Measurements from ENCODE around the gene SLC12A7.

The SLC12A7 gene

DNA sequence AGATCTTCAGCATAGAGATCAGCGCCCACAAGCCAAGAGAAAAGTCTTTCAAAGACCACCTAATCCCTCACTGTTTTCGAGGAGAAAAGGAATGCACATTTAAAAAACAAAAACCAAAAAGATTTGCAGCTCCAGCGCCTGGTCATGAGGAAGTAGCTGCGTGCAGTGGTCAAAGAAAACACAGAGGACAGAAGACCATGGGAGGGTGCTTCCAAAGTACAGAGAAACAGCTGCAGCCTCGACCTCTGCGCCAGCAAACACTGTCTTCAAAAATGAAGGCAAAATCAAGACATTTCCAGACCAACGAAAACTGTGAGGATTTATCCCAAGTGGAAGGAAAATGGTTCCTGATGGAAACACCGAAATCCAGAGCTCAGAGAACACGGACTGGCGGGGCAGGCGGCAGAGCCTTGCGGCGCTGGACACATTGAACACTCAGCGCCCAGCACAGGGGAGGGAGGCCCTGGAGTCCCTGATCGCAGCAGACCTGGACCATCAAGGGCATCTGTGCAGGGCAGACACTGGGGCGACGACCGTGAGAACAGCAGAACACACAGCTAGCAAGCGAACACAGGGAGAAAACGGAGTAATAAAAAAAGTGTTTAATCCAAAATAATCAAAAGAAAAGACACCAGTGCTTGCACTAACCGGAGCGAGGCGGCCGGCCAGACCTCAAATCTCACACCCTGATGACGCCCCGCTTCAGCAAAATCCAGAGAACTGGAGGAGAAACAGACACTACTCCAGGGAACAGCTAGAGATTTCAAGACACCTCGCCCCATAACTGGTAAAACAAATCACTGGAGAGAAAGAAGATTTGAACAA, 12.6 kb upstream of the SLC12A7 start:
- no peak for DNase-seq

GRCh38 chr5:1123418-1124147, 11.7 kb upstream of the SLC12A7 start:
- DNase-seq: no peak

GRCh38 chr5:1122511-1123294, 10.8 kb upstream of the SLC12A7 start:
- no peak for DNase-seq

GRCh38 chr5:1121891-1122290, 10.0 kb upstream of the SLC12A7 start:
- no peak for DNase-seq

DNA sequence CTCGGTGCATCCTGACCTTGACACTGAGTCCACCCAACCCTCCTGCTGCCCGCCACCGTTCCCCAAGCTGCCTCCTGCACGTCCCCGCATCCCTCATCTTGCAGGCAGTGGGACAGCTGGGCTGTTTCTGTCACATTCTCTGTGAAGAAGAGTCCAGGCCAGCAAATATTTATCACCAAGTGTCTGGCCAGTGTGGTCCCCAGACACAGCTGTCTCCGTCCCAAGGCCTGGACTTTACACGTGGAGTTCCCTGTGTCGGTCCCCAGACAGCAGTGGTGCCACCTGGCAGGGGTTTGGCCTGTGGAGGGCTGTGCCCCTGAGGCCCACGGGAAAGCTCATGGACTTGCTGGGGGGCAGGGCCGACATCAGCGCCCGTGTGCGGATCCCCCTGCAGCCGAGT, 9.2 kb upstream of the SLC12A7 start:
- DNase-seq: no peak

DNA sequence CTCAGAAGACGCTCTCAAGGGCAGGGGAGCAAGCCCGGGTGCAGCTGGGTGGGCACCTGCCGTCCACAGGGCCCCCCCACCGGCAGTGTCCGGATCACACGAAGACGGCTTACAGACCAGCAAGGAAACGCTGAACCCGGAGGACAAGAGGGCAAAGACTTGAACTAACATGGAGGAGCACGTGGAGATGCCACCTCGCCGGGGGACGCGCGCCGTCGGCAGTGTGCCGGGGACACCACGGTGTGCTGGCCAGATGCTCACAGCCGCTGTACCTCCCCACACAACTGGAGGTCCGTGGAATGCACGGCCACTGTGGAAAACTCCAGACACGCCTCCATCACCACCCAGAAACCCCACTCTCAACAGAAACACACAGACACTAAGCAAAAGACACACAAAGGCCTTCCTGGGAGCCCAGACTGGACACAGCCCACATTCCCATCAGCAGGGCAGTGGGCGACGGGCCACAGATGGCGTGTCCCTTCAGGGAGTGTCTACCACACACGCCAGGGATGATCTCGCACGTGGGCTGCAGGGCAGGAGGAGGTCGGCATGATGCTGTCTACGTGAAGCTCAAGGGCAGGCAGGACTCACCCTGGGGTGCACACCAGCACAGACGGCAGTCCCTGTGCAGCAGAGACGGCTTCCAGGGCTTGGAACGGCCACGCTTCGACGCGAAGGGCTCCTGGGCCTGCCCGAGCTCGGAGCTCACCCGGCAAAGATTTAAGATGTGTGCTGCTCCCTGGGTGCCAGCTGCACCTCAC, 8.6 kb upstream of the SLC12A7 start:
- DNase-seq: no peak

DNA sequence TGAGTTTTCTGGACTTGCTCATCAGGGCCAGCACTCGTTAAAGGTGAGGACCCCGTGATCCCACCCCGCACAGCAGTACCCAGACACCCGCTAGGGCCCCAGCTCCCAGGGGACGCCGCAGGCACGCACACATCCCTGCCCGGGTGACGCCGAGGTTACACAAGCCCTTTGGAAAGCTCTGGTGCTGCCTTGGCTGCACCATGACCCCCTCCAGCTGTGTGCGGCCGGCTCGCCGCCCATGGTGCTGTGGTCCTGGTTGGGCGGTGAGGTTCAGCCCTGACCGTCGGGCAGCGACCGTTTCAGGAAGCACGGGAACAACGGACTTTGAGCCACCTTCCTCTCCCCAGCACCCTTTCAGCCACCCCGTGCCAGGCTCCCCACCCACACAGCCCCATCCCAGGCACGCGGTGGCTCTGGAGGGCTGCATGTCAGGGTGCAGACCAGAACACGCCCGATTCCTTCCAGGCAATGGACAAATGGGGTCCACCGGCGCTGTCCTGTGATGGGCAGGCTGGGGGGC, 7.5 kb upstream of the SLC12A7 start:
- DNase-seq: no peak

DNA sequence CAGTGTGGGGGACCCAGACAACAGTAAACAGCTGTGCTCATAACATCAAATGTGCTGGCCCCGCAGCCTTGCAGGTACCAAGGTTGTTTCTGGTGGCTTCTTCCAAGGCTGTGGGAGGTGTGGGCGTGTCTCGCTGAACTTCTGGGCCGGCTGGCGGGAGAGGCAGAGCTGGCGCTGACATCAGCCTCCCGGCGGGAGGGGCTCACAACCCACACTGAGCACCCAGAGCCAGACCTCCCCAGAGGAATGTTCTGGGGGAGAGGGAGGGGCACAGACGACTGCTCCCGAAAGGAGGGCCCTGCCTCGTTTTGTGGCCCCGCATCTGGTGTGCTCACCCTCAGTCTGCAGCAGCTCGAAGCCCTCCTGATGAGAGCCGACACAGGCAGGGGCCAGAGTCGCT, 6.9 kb upstream of the SLC12A7 start:
- no peak for DNase-seq

GRCh38 chr5:1118231-1118698, 6.4 kb upstream of the SLC12A7 start:
- no peak for DNase-seq

DNA sequence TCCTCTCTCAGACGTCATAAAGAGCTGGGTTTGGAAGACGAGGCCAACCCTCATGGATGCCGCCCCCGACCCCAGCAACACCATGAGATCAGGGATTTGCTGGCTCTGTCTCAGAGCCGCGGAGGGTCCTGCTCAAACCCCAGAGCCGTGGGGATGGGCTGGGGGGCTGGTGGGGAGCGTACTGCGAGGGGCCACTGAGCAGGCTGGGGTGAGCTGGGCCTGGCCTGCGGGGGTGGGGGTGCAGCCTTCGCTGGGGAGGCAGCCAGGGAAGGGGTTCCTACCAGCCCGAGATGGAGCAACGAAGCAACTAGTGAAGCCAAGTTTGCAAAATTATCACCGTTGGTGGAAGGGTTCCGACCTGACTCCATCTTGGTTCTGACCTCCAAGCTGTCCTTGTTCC, 5.1 kb upstream of the SLC12A7 start:
- no peak for DNase-seq

DNA sequence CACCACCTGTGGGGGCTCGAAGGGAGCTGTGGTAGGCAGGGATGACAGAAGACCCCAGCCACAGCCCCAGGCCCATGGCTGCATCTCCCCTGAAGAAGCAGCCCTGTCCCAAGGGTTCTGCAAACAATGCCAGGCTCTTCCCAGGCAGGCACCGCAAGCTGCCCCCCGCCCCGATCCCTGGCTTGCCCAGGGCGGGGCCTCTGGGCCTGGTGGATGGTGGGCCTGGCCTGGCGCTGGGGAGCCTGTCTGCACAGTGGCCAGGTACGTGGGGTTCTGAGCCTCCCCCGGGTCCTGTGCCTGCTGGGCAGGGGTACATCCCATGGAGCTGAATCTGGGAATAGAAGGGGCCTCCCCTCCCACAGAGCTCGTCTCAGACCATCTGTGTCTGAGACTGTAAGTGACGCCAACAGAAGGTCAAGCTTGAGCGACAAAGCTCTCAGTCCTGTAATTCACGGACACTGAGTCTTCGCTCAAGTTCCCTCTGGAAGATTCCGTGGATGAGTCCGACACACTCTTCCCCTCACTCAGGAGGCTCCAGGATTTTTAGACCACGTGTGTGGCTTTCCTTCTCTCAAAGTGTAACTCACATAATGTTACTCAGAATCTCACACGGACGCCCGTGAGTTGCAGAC, 4.4 kb upstream of the SLC12A7 start:
- no peak for DNase-seq

- no peak for DNase-seq
Measured at GRCh38 chr5:1115123-1115815, 3.4 kb upstream of the SLC12A7 start.

DNA sequence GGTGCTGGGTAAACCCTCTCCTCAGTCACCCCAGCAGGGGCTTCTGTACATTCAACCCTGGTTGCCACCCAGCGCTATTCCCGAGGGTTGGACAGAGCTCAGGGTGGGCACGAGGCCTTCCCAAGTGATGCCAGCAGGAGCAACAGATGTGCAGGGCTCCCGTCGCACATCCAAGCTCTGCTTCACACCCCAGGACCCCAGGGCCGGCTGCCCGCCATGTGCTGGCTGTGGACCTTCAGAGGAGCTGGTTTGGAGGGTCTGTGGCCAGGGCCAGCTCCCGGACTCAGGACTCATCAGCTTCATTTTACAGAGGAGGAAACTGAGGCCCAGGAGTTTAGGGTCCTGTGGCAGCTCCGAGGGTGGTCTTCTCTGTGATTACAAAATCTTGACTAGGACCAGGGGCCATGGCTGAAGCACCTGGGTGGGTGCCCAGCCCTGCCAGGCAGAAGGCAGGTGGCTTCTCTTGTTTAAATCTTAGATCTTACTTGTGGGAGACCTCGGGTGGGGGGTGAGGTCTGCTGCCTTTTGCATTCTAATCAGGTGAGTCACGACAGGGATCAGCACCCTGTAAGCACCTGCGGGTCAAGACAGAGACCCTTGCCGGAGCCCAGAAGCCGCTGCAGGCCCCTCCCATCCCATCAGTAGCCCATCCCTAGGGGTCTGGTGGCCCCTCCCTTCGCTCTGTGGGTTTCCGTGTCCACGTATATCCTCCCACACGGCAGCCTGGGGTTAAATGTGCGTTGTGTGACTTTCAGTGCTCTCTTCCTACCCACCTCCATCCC, 2.1 kb upstream of the SLC12A7 start:
- no peak for DNase-seq

GRCh38 chr5:1113332-1113690, 1.4 kb upstream of the SLC12A7 start:
- DNase-seq: no peak

- DNase-seq: no peak
Measured at GRCh38 chr5:1112596-1113331, 901 bp upstream of the SLC12A7 start.

- no peak for DNase-seq
Measured at GRCh38 chr5:1111241-1111726, 579 bp downstream of the SLC12A7 start.

DNA sequence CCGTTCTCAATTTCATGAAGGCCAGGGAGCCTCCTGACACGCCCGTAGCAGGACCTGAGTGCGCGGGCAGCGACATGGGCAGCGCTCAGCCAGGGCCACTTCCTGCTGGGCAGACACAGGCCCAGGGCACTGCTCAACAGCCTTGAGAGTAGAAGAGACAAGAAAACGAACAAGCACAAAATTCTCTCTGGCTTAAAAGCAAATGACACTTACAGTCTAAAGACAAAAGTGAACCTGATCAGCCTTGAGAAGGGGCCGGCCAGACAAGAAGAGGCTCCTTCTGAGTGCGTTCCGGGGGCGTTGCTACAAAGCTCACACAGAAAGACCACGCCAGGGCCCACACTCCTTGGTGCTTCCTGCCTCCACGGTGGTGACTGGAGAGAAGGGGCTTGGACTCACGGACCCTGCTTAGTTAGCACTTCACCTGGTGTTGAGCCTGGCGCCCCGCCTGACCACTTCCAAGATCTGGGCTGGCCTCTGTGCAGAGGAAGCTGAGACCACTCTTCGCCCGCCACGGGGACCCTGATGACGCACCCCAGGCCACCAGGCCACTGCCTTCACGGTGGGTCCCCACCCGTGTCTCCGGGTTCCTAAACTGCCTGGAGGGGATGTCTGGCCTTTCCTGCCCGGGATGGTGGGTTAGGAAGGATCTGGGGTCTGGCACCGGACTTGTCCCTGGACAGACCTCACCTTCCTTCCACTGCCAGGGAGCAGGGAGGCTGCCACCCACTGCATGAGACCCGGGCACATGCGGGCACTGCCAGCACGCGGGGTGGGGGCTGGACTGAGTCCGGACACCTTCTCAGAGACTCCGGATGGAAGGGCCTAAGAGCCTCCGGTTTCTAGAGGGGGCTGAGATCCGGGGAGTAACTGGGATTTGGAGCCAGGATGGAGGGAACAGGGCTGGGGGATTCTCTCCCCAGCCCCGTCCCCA, 1.3 kb downstream of the SLC12A7 start:
- DNase-seq: no peak

- no peak for DNase-seq
Measured at GRCh38 chr5:1109542-1110306, 2.1 kb downstream of the SLC12A7 start.

Measured in CD4-positive, alpha-beta T cell treated with Interleukin-21 for 1 hour (primary cell).